Endothelial cell of umbilical vein (primary cell): Measurements from ENCODE around the gene CRHR2. TPM values are rescaled to one million over a fixed set of nuclear protein-coding genes. Genes with fewer than 3 reads are reported as not detected.

Experiments used
- BruUV-seq: library from RNA; stranded (reverse); fragments of 400-500 nt; replicated peaks from 2 replicates; lab custom pipeline; 2021; lab: Mats Ljungman, UMichigan
- CTCF ChIA-PET: fragments of 300-600, 350-600 bp; sonication (Branson Sonifier 250); formaldehyde crosslinking; loops from one replicate; lab custom pipeline; 2021; ENCODE audit warnings: antibody characterized with exemption, inconsistent platforms; lab: Charles Lee
- POLR2A ChIA-PET: fragments of 300-600, 350-600 bp; sonication (Branson Sonifier 250); formaldehyde crosslinking; loops from one replicate; lab custom pipeline; 2021; ENCODE audit warnings: antibody characterized with exemption, inconsistent platforms; lab: Charles Lee
- DNase-seq: peaks from one replicate; pipeline ENCODE4 v3.0.0-alpha.2; 2011; ENCODE audit warnings: low read depth, low spot score
- FAIRE-seq: peaks from 2 replicates; lab custom pipeline; 2011; peaks lifted over from hg19 to GRCh38; lab: Jason Lieb, UNC
- H2AFZ ChIP-seq: 2 replicates; pipeline ENCODE4 v1.6.0; 2012; ENCODE audit warnings: low read depth, low read length, control low read depth, inconsistent platforms
- H3K27ac ChIP-seq: 2 replicates; pipeline ENCODE4 v1.5.1; 2011; ENCODE audit warnings: low read depth, mild to moderate bottlenecking, control low read depth, low read length, moderate library complexity; ENCODE audit not compliant: insufficient read depth
- H3K27me3 ChIP-seq, 2 experiments: 2 replicates each; pipeline versions ENCODE4 v1.6.0 to v1.6.1; 2011; ENCODE audit warnings: low read length in 2 of 2, mixed read lengths in 1 of 2; ENCODE audit not compliant: control insufficient read depth in 2 of 2, insufficient read depth in 2 of 2
- H3K36me3 ChIP-seq, 2 experiments: 2 replicates in 1 of 2; 3 replicates in 1 of 2; pipeline ENCODE4 v1.5.1; 2011; ENCODE audit warnings: low read length in 2 of 2, mild to moderate bottlenecking in 1 of 2, moderate library complexity in 1 of 2; ENCODE audit not compliant: control insufficient read depth in 2 of 2, insufficient read depth in 2 of 2; ENCODE audit errors: extremely low read depth in 1 of 2
- H3K4me1 ChIP-seq: 3 replicates; pipeline ENCODE4 v1.5.1; 2011; ENCODE audit warnings: mild to moderate bottlenecking, low read length; ENCODE audit not compliant: control insufficient read depth, insufficient read depth; ENCODE audit errors: extremely low read depth
- H3K4me2 ChIP-seq: 2 replicates; pipeline ENCODE4 v1.6.1; 2011; ENCODE audit warnings: low read length, control low read depth, mixed read lengths; ENCODE audit not compliant: insufficient read depth
- H3K4me3 ChIP-seq, 3 experiments: fragments of 200-600 bp in 1 of 3; sonication (generic), shearing (Covaris generic) in 1 of 3; replicated peaks in 1 of 3; 2 replicates each; pipeline ENCODE4 v1.5.1; 2011 to 2016; ENCODE audit warnings: control low read depth in 3 of 3, low read length in 3 of 3, mild to moderate bottlenecking in 2 of 3, inconsistent platforms in 1 of 3, low read depth in 1 of 3, moderate library complexity in 1 of 3; ENCODE audit not compliant: insufficient read depth in 1 of 3
- H3K79me2 ChIP-seq: 2 replicates; pipeline ENCODE4 v1.6.0; 2012; ENCODE audit warnings: low read length, inconsistent platforms; ENCODE audit not compliant: control insufficient read depth, insufficient read depth
- H3K9ac ChIP-seq: replicated peaks from 2 replicates; pipeline ENCODE3; 2011; ENCODE audit warnings: low read length, control low read depth; ENCODE audit not compliant: insufficient read depth; ENCODE audit errors: extremely low read depth
- H3K9me1 ChIP-seq: replicated peaks from 3 replicates; pipeline ENCODE4 v1.6.0; 2011; ENCODE audit warnings: mild to moderate bottlenecking, low read length; ENCODE audit not compliant: control insufficient read depth, insufficient read depth; ENCODE audit errors: extremely low read depth
- H3K9me3 ChIP-seq: replicated peaks from 2 replicates; pipeline ENCODE4 v1.5.1; 2012; ENCODE audit warnings: low read length, inconsistent platforms; ENCODE audit not compliant: control insufficient read depth, insufficient read depth
- H4K20me1 ChIP-seq: replicated peaks from 2 replicates; pipeline ENCODE3; 2011; ENCODE audit warnings: mild to moderate bottlenecking, low read length; ENCODE audit not compliant: control insufficient read depth, insufficient read depth; ENCODE audit errors: extremely low read depth
- CTCF ChIP-seq, 2 donors: IDR thresholded peaks; 1 replicate in 1 of 2; 2 replicates in 1 of 2; pipeline ENCODE4 v1.5.1; 2011; ENCODE audit warnings: low read length in 2 of 2, mild to moderate bottlenecking in 2 of 2, moderate library complexity in 2 of 2, control low read depth in 1 of 2, inconsistent platforms in 1 of 2, low read depth in 1 of 2; ENCODE audit not compliant: insufficient read depth in 1 of 2; ENCODE audit errors: extremely low read depth in 1 of 2
- EZH2 ChIP-seq: IDR thresholded peaks from 2 replicates; pipeline ENCODE4 v1.6.1; 2012; ENCODE audit warnings: borderline replicate concordance, low read depth, mild to moderate bottlenecking, moderate library complexity, low read length, inconsistent platforms; ENCODE audit not compliant: severe bottlenecking
- FOS ChIP-seq: IDR thresholded peaks from 2 replicates; pipeline ENCODE4 v1.6.1; 2011; ENCODE audit warnings: mild to moderate bottlenecking, low read length, moderate library complexity, borderline replicate concordance; ENCODE audit not compliant: insufficient read depth
- GATA2 ChIP-seq: IDR thresholded peaks from 2 replicates; pipeline ENCODE4 v1.7.0; 2011; ENCODE audit warnings: low read depth, mild to moderate bottlenecking, moderate library complexity, mixed read lengths, low read length; ENCODE audit not compliant: insufficient read length, insufficient read depth
- JUN ChIP-seq: IDR thresholded peaks from 2 replicates; pipeline ENCODE4 v1.6.1; 2011; ENCODE audit warnings: borderline replicate concordance, low read depth; ENCODE audit not compliant: insufficient read length, insufficient read depth
- MAX ChIP-seq: IDR thresholded peaks from 2 replicates; pipeline ENCODE4 v1.6.1; 2011; ENCODE audit not compliant: insufficient read depth, insufficient read length
- MYC ChIP-seq: IDR thresholded peaks from one replicate; pipeline ENCODE4 v1.6.1; 2011; ENCODE audit warnings: mild to moderate bottlenecking, low read depth, low read length
- POLR2A ChIP-seq: IDR thresholded peaks from 2 replicates; pipeline ENCODE4 v1.6.1; 2012; ENCODE audit warnings: low read depth, mild to moderate bottlenecking, control low read depth, low read length
- POLR2AphosphoS5 ChIP-seq: IDR thresholded peaks from 2 replicates; pipeline ENCODE4 v1.6.1; 2012; ENCODE audit warnings: low read depth, mild to moderate bottlenecking, control low read depth, low read length, moderate library complexity; ENCODE audit not compliant: insufficient read depth
- dilution Hi-C: fragments of 300-500 bp; cut with MboI; formaldehyde crosslinking; loops from one replicate; pipeline ENCODE4 v1.15.0; 2019; ENCODE audit warnings: low sequenced_read_pairs; ENCODE audit not compliant: extremely low pct_ligation_motif_present
- intact Hi-C: fragments of 100-400 bp; cut with micrococcal nuclease; formaldehyde crosslinking; loops from one replicate; pipeline ENCODE4 v1.10.0; 2022
- polyA plus RNA-seq, 4 experiments: library from polyadenylated mRNA; depleted of rRNA in 3 of 4; stranded (reverse) in 3 of 4; unstranded in 1 of 4; fragments of >200 nt; gene quantifications; 2 replicates each; pipeline versions ENCODE4 v1.2.1 to v1.2.3, GENCODE V29; 2011 to 2012; ENCODE audit warnings: missing spikeins in 1 of 4
- total RNA-seq: library from RNA; stranded (reverse); gene quantifications from 2 replicates; pipeline ENCODE4 v1.2.3, GENCODE V29; 2021

The CRHR2 gene
- total and polyA plus RNA-seq, 2 donors (not counting 3 experiments of a cell fraction or from before 2014, with no cell fraction given), result not detected

- Histone ChIP-seq H3K9me3 (no peaks in the 10 kb centered on the region), H4K20me1 (no peaks in the 10 kb centered on the region), H3K4me1 (no peaks in the 10 kb centered on the region), H3K36me3 (no peaks in the 10 kb centered on the region), H3K4me3 (no peak overlapping the region), H3K9me1 (no peaks in the 10 kb centered on the region), H3K9ac (no peak overlapping the region), H2AFZ (no peak overlapping the region), H3K27me3 (peaks cover 59 to 61% of the 10 kb centered on the region in 2 experiments), H3K27ac (no peak overlapping the region), H3K79me2 (no peaks in the 10 kb centered on the region), H3K4me2 (no peak overlapping the region)
- ChIA-PET CTCF (no interaction called here), POLR2A (no interaction called here)
- no peak for DNase-seq
- no peak for FAIRE-seq
- intact Hi-C loops, result loop anchor here (1.0 kb wide), 1 partner anchor 58 kb away; no protein-coding TSS in a partner anchor
- TF ChIP-seq MYC (no peak), MAX (no peak), EZH2 (peak; percentile 95)
- dilution Hi-C loops, result no loop called here
- BruUV-seq, result no TSS peak
Measured at GRCh38 chr7:30681815-30682211, 443 bp downstream of the CRHR2 start.

- Histone ChIP-seq H3K4me3 (no peak overlapping the region), H2AFZ (no peak overlapping the region), H3K4me2 (no peak overlapping the region), H3K9me1 (no peaks in the 10 kb centered on the region), H3K79me2 (no peaks in the 10 kb centered on the region), H3K27me3 (peaks cover 61 to 62% of the 10 kb centered on the region in 2 experiments), H3K9me3 (no peaks in the 10 kb centered on the region), H3K4me1 (no peaks in the 10 kb centered on the region), H3K27ac (no peak overlapping the region), H3K9ac (no peak overlapping the region), H3K36me3 (no peaks in the 10 kb centered on the region), H4K20me1 (no peaks in the 10 kb centered on the region)
- FAIRE-seq (no peak), DNase-seq (no peak)
- TF ChIP-seq POLR2AphosphoS5 (no peak), JUN (no peak), CTCF (IDR thresholded peaks at IDR 0.05; ENCODE audit: extremely low read depth in 1 of 2, insufficient read depth in 1 of 2, low read depth in 1 of 2, low read length in 2 of 2) (no peak), MYC (no peak), GATA2 (no peak), FOS (no peak), MAX (no peak), POLR2A (no peak), EZH2 (no peak)
- intact Hi-C loops (no loop called here), dilution Hi-C loops (no loop called here)
- CTCF ChIA-PET, result no interaction called here
- BruUV-seq, result no TSS peak
- POLR2A ChIA-PET, result no interaction called here
Measured at GRCh38 chr7:30681331-30681797, 892 bp downstream of the CRHR2 start.
